Measurements from ENCODE around the gene PRADC1.

PRADC1 gene

DNA sequence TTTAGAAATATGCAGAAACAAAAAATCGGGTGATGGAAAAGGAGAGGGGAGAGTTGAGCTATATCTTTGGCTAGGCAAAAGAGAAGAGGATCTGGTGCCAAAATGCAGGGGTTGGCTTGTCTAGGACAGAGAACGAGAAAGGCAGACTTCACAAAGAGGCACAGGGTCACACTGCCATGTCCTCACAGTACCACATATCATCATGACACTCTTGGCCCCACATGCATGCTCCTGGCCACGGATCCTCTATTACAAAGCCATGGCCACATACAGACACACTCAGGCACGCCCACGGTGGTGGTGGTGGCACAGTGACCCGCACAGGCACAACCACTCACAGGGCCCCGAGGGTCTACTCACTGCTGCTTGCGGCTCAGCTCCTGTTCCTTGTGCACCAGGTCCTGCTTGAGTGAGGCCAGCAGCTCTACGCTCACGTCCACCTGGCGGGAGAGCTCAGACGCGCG lies 35.4 kb upstream of the PRADC1 start:
- TF ChIP-seq, protein P1, sequence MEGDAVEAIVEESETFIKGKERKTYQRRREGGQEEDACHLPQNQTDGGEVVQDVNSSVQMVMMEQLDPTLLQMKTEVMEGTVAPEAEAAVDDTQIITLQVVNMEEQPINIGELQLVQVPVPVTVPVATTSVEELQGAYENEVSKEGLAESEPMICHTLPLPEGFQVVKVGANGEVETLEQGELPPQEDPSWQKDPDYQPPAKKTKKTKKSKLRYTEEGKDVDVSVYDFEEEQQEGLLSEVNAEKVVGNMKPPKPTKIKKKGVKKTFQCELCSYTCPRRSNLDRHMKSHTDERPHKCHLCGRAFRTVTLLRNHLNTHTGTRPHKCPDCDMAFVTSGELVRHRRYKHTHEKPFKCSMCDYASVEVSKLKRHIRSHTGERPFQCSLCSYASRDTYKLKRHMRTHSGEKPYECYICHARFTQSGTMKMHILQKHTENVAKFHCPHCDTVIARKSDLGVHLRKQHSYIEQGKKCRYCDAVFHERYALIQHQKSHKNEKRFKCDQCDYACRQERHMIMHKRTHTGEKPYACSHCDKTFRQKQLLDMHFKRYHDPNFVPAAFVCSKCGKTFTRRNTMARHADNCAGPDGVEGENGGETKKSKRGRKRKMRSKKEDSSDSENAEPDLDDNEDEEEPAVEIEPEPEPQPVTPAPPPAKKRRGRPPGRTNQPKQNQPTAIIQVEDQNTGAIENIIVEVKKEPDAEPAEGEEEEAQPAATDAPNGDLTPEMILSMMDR (IDR thresholded peaks at IDR 0.05; ENCODE audit: borderline replicate concordance, insufficient read depth, low read depth, low read length): no peak
- no peak overlapping the region for H3K4me3 ChIP-seq (ENCODE audit: low read depth, low read length)

DNA sequence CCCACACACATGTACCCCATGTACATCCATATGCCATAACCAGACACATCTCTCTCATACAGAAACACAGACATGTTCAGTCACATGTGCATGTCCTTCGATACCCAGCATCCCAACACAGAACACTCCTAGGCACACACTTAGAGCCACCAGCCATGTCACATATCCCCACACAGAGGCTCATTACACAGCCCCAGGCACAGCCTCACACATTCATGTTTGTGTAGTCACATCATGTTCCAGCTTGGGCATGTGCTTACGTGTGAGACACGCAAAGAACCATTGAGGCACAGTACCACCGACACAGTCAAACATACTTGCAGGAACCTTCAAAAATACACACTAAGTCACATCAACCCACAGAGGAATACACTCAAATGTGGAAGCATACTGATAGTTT lies 34.0 kb upstream of the PRADC1 start:
- H3K4me3 ChIP-seq (ENCODE audit: low read depth, low read length): no peak overlapping the region
- TF ChIP-seq, protein P1 (IDR thresholded peaks at IDR 0.05; ENCODE audit: borderline replicate concordance, insufficient read depth, low read depth, low read length): no peak

DNA sequence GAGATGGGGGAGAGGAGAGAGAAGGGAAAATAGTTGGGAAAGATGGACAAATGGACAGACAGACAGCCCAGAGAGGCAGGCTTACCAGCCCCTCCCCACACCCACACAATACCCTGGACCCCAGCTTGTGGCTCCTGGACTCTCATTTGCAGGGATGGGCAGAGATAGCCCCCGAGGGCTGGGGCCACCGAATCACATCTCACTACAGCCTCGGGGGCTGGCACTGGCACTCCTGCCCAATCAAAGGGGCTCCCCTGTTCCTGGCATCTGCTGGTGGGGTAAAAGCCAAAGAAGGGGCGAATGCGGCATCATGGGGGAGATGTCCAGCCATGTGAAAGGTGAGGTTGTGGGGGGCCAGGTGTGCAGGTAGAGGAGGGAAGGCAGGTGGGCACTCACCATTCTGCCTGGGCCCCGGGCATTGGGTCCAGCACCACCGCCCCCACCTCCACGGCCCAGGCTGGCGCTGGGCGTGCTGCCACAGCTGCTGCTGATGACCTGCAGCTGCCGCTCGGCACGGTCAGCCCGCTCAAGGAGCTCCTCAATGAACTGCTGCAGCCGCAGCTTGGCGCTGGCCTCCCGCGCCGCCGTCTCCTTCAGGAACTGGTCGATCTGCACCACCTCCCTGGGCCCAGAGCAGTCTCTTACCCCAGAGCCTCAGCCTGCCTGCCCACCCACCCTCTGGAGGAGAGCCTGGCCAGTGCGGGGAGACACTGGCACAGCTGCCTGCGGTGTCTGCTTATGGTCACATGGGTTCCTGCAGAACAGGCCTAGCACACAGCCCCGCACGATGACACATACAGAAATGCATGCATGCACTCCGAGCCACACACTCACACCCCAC lies 33.2 kb upstream of the PRADC1 start:
- H3K4me3 ChIP-seq (ENCODE audit: low read depth, low read length): no peak overlapping the region
- TF ChIP-seq, protein P1 (IDR thresholded peaks at IDR 0.05; ENCODE audit: borderline replicate concordance, insufficient read depth, low read depth, low read length): no peak

DNA sequence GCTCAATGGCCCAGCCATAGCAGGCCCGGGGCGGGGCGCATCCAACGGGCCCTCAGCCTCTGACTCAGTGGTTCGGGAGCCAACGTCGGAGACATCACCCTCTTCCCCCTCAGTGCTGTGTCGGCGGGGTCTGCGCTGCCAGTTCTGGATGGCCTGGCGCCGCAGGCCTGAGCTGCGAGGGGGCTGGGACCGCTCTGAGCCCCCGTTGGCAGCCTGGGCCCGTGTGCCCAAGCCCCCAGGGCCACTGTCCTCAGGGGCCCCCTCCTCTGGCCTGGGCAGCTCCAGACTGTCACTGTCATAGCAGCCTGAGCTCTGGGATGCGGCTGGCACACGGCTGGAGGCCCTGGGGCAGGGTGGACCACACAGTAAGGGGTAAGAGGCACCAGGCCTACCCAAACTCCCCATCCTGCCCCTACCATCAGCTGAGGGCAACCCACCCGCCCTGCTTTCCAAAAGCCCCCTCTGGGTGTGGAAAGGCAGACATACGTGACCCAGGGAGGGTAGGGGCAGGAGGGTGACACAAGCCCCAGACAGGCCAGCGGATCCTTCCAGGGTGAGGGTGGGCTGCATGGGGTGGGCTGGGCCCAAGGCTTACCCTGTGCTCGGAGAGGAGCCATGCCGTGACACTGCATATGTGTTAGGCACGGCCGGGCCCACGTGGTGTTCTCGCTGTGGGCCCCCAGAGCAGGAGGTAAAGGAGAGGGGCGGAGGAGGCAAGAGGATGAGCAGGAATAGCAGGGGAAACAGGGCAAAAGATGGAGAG lies 32.4 kb upstream of the PRADC1 start:
- TF ChIP-seq, protein P1 (IDR thresholded peaks at IDR 0.05; ENCODE audit: borderline replicate concordance, insufficient read depth, low read depth, low read length): no peak
- H3K4me3 ChIP-seq (ENCODE audit: low read depth, low read length): no peak overlapping the region

DNA sequence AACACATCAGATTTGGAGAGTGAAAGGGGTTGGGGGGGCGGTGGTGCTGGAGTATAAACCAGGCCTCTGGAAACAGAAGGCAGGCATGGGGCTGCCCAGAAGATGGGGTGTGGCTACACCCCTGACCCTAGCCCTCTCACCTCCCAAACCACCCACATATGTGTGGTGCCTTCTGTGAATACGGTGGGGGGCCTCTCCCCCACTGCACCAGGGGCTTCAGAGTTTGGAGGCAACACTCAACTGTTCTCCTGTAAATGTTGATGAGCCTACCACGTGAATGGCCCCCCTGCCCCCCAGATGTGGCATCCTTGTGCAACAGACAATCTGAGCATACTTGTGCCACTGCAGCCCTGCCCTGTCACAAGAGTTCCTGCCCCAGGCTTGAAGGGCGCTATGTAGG lies 31.7 kb upstream of the PRADC1 start:
- TF ChIP-seq, protein P1 (IDR thresholded peaks at IDR 0.05; ENCODE audit: borderline replicate concordance, insufficient read depth, low read depth, low read length): no peak
- no peak overlapping the region for H3K4me3 ChIP-seq (ENCODE audit: low read depth, low read length)

DNA sequence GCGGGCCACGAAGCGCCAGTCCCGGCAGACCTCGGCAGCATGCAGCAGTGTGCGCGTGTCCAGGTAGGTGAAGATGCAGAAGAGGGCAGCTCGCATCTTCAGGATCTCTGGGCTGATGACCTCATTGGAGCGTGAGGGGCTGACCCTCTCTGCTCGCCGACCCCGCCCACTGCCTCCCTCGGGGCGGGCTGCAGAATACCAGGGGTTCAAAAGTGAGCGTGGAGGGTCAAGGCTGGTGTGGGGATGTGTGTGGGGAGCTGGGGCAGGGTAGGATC lies 31.2 kb upstream of the PRADC1 start:
- H3K4me3 ChIP-seq (ENCODE audit: low read depth, low read length): no peak overlapping the region
- TF ChIP-seq, protein P1 (IDR thresholded peaks at IDR 0.05; ENCODE audit: borderline replicate concordance, insufficient read depth, low read depth, low read length): no peak

All from GM12875 (cell line).